CD4-positive, alpha-beta memory T cell (primary cell): ENCODE data around the gene ATP1B4. TPM values are rescaled to one million over a fixed set of nuclear protein-coding genes. Genes with fewer than 3 reads are reported as not detected.

Experiments
- CTCF ChIA-PET: fragments of 350-600 bp; sonication (Branson Sonifier 250); formaldehyde crosslinking; loops from one replicate; lab custom pipeline; 2021; ENCODE audit warnings: inconsistent platforms; ENCODE audit not compliant: partially characterized antibody; lab: Charles Lee
- POLR2A ChIA-PET: fragments of 350-600 bp; sonication (Branson Sonifier 250); formaldehyde crosslinking; loops from one replicate; lab custom pipeline; 2021; ENCODE audit not compliant: partially characterized antibody; lab: Charles Lee
- DNase-seq, 5 donors: peaks; one replicate each; pipeline versions ENCODE4 v3.0.0 to v3.0.0-alpha.2; 2020 to 2022; ENCODE audit warnings: mixed read lengths in 1 of 5
- H3K27ac ChIP-seq: one replicate; pipeline ENCODE4 v1.7.0; 2013; ENCODE audit warnings: low read depth, low read length
- H3K27me3 ChIP-seq: 2 replicates; pipeline ENCODE4 v1.7.0; 2013; ENCODE audit warnings: mild to moderate bottlenecking, low read length, moderate library complexity; ENCODE audit not compliant: insufficient read depth
- H3K36me3 ChIP-seq: 2 replicates; pipeline ENCODE4 v1.7.0; 2013; ENCODE audit warnings: mild to moderate bottlenecking, low read length, moderate library complexity; ENCODE audit not compliant: insufficient read depth
- H3K4me1 ChIP-seq: 2 replicates; pipeline ENCODE4 v1.7.0; 2013; ENCODE audit warnings: mild to moderate bottlenecking, low read length, moderate library complexity; ENCODE audit not compliant: insufficient read depth
- H3K4me3 ChIP-seq, 2 donors: one replicate each; pipeline ENCODE4 v1.7.0; 2013; ENCODE audit warnings: low read length in 2 of 2, mild to moderate bottlenecking in 1 of 2
- H3K9me3 ChIP-seq, 2 donors: one replicate each; pipeline ENCODE4 v1.7.0; 2013; ENCODE audit warnings: low read length in 2 of 2, control low read depth in 1 of 2; ENCODE audit not compliant: control insufficient read depth in 1 of 2
- H3K27ac Mint-ChIP-seq, 7 donors: one replicate each; pipeline ENCODE4 v1.8.0; 2020 to 2021; ENCODE audit warnings: mixed read lengths in 7 of 7, mild to moderate bottlenecking in 6 of 7, inconsistent platforms in 3 of 7, moderate library complexity in 3 of 7
- H3K27me3 Mint-ChIP-seq, 2 donors: one replicate each; pipeline ENCODE4 v1.8.0; 2020 to 2021; ENCODE audit warnings: mixed read lengths in 2 of 2
- H3K36me3 Mint-ChIP-seq, 2 donors: one replicate each; pipeline ENCODE4 v1.8.0; 2020 to 2021; ENCODE audit warnings: mixed read lengths in 2 of 2, inconsistent platforms in 1 of 2, mild to moderate bottlenecking in 1 of 2
- H3K4me1 Mint-ChIP-seq, 4 donors: one replicate each; pipeline ENCODE4 v1.8.0; 2020 to 2021; ENCODE audit warnings: mixed read lengths in 4 of 4, mild to moderate bottlenecking in 1 of 4
- H3K4me3 Mint-ChIP-seq, 8 donors: one replicate each; pipeline ENCODE4 v1.8.0; 2020 to 2021; ENCODE audit warnings: mixed read lengths in 8 of 8, mild to moderate bottlenecking in 7 of 8, moderate library complexity in 6 of 8, inconsistent platforms in 3 of 8
- H3K9me3 Mint-ChIP-seq, 8 donors: one replicate each; pipeline ENCODE4 v1.8.0; 2020 to 2021; ENCODE audit warnings: mixed read lengths in 8 of 8, mild to moderate bottlenecking in 5 of 8, inconsistent platforms in 3 of 8, moderate library complexity in 1 of 8
- intact Hi-C: fragments of 100-400 bp; cut with micrococcal nuclease; formaldehyde crosslinking; loops from one replicate; pipeline ENCODE4 v1.15.1; 2023
- polyA plus RNA-seq, 2 donors: library from polyadenylated mRNA; unstranded; fragments of 300-500 nt; fragmentation: Illumina TruSeq; gene quantifications; one replicate each; pipeline ENCODE4 v1.2.3, GENCODE V29; 2021
- total RNA-seq, 2 experiments: library from RNA; stranded (reverse); gene quantifications; one replicate each; pipeline ENCODE4 v1.2.3, GENCODE V29; 2021

ATP1B4 gene
- total and polyA plus RNA-seq, 4 experiments from 2014 or later, result not detected

DNA sequence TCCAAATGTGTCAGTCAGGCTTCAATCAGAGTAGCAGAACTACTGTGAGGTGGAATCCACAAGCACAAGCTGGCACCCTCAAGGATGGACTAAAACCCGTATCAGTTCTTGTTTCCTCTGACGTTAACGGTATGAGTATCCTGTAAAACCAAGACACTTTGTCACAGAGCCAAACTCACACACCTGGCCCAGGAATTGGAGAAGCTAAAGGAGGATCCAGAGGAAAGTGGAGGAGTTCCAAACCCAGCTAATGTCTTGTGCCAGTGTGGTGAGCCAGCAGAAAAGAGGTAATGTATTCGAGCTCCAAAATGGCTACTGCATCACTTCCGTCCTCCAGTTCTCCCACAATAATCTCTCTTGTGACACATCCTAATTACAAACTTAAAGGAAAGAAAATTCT is 44.7 kb downstream of the ATP1B4 start:
- peaks cover 0 to 2% of the 10 kb centered on the region in 2 donors for H3K27me3 Mint-ChIP-seq
- no peak overlapping the region for H3K27ac Mint-ChIP-seq
- DNase-seq, result no peak
- intact Hi-C loops, result no loop called here
- no peaks in the 10 kb centered on the region for H3K36me3 ChIP-seq
- ChIA-PET CTCF (no interaction called here), POLR2A (no interaction called here)
- H3K4me1 Mint-ChIP-seq, result no peaks in the 10 kb centered on the region
- no peaks in the 10 kb centered on the region for H3K27me3 ChIP-seq
- no peak overlapping the region for H3K4me3 Mint-ChIP-seq
- no peaks in the 10 kb centered on the region for H3K36me3 Mint-ChIP-seq
- no peak overlapping the region for H3K4me3 ChIP-seq
- peaks cover 0 to 14% (median 6%) of the 10 kb centered on the region in 8 donors for H3K9me3 Mint-ChIP-seq
- peaks cover 0 to 5% of the 10 kb centered on the region in 2 donors for H3K9me3 ChIP-seq
- no peak overlapping the region for H3K27ac ChIP-seq
- H3K4me1 ChIP-seq, result no peaks in the 10 kb centered on the region

DNA sequence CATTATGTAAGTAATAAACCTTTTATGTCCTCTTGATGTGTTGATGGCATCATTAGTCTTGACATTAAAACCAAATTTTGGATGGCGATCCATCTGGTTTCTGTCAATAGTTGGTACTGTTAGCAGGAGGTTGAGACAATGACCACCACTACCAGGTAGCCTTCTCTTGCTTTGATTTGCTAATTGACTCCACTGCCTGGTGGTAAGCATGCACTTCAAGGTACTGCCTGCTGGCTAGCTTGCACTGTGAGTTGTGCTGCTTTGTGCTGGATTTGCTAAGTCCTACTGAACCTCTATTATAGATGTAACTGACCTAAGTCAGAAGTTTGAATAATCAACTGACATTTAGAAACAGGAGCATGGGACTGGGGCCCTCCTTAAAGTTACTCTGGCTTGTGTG is 46.3 kb downstream of the ATP1B4 start:
- no peak for DNase-seq
- intact Hi-C loops, result no loop called here
- H3K4me1 ChIP-seq, result no peaks in the 10 kb centered on the region
- no peaks in the 10 kb centered on the region for H3K36me3 Mint-ChIP-seq
- H3K27me3 ChIP-seq, result no peaks in the 10 kb centered on the region
- no peak overlapping the region for H3K4me3 ChIP-seq
- H3K27ac Mint-ChIP-seq, result no peak overlapping the region
- H3K36me3 ChIP-seq, result no peaks in the 10 kb centered on the region
- H3K4me3 Mint-ChIP-seq, result peak overlapping the region in 1 of 8 donors; percentile 5
- H3K9me3 ChIP-seq, result peaks cover 0 to 5% of the 10 kb centered on the region in 2 donors
- no peaks in the 10 kb centered on the region for H3K4me1 Mint-ChIP-seq
- H3K9me3 Mint-ChIP-seq, result peaks cover 0 to 14% (median 6%) of the 10 kb centered on the region in 8 donors
- CTCF ChIA-PET, result no interaction called here
- POLR2A ChIA-PET, result no interaction called here
- peaks cover 0 to 2% of the 10 kb centered on the region in 2 donors for H3K27me3 Mint-ChIP-seq
- no peak overlapping the region for H3K27ac ChIP-seq

DNA sequence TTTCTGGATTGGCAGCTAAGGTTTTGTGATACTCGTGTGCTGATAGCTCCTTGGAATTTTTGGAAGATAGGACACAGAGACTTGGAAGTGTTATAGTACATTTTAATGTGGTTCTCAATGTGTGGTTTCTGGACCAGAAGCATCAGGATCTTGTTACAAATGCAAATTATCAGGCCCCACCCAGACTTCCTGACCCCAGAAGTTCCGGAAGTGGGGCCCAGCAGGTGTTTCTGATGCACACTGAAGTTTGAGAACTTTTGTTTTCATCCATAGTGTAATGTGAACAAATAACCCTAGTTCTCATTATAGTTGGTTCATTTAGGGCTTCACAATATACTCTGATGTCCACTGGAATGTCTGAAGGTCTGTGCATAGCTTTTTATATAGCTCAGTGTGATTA is 57.6 kb downstream of the ATP1B4 start:
- no peaks in the 10 kb centered on the region for H3K36me3 Mint-ChIP-seq
- DNase-seq, result peak; percentile 10 to 34 (median 20)
- no peaks in the 10 kb centered on the region for H3K9me3 ChIP-seq
- peak overlapping the region in 6 of 7 donors; percentile 63 to 90 (median 78) for H3K27ac Mint-ChIP-seq
- CTCF ChIA-PET, result no interaction called here
- H3K4me1 ChIP-seq, result peaks cover 28% of the 10 kb centered on the region
- intact Hi-C loops, result loop anchor here (1.0 kb wide), 1 partner anchor 39 kb away; no protein-coding TSS in a partner anchor
- H3K4me1 Mint-ChIP-seq, result peaks cover 5 to 28% (median 14%) of the 10 kb centered on the region in 4 donors
- H3K4me3 Mint-ChIP-seq, result peak overlapping the region in 7 of 8 donors; percentile 22 to 65 (median 40)
- no peaks in the 10 kb centered on the region for H3K27me3 ChIP-seq
- no peak overlapping the region for H3K4me3 ChIP-seq
- no peaks in the 10 kb centered on the region for H3K36me3 ChIP-seq
- H3K27ac ChIP-seq, result peak overlapping the region; percentile 19
- POLR2A ChIA-PET, result no interaction called here
- H3K9me3 Mint-ChIP-seq, result no peaks in the 10 kb centered on the region
- H3K27me3 Mint-ChIP-seq, result no peaks in the 10 kb centered on the region

DNA sequence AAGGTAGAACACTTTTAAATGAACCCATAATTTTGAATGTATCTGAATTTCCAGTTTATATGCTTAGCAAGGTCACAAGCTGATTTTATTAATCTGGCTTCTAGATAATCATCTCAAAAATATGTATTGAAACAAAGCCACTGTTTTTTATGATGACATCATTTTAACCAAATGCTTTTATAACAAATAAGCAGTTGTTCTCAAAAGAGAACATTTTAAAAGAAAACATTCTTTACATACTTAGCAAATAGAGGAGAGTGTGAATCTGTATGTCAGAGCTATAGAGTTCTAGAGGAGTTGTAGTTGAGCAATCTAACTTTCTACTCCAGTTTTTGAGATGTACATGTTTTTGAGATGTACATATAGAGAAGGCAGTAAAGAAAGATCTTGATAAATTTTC is 64.7 kb downstream of the ATP1B4 start:
- CTCF ChIA-PET, result interaction anchor here (0.6 to 1.1 kb wide), 3 partner anchors 14 to 213 kb away, joined by 3 read pairs; no protein-coding TSS in a partner anchor
- peaks cover 15% of the 10 kb centered on the region for H3K4me1 ChIP-seq
- Mint-ChIP-seq H3K9me3 (no peaks in the 10 kb centered on the region), H3K27ac (peak overlapping the region in 1 of 7 donors; percentile 40), H3K4me3 (no peak overlapping the region), H3K4me1 (peaks cover 7 to 23% (median 12%) of the 10 kb centered on the region in 4 donors), H3K36me3 (peaks cover 0 to 2% of the 10 kb centered on the region in 2 donors), H3K27me3 (no peaks in the 10 kb centered on the region)
- POLR2A ChIA-PET, result no interaction called here
- DNase-seq, result no peak
- no peaks in the 10 kb centered on the region for H3K27me3 ChIP-seq
- no peaks in the 10 kb centered on the region for H3K36me3 ChIP-seq
- intact Hi-C loops, result no loop called here
- H3K4me3 ChIP-seq, result no peak overlapping the region
- no peaks in the 10 kb centered on the region for H3K9me3 ChIP-seq
- H3K27ac ChIP-seq, result no peak overlapping the region

DNA sequence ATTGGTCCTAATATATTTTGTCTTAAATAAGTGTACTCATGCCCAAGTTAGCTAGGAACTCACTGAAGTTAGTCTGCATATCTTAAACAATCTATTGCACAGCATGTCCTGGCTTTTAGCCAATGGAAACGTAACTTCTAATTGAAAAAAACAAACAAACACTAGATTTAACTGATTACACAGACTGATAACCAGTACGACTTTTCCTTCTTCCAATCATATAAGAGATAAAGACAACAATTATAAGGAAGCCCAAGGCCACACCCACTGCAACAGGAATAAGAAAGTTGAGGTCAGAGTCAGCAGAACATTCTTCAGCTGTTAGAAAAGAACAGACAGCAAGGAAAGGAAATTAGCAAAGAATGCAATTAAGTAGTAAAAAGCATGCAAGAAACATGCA is 66.4 kb downstream of the ATP1B4 start:
- POLR2A ChIA-PET, result no interaction called here
- CTCF ChIA-PET, result no interaction called here
- peak overlapping the region in 4 of 8 donors; percentile 2 to 39 (median 8) for H3K4me3 Mint-ChIP-seq

DNA sequence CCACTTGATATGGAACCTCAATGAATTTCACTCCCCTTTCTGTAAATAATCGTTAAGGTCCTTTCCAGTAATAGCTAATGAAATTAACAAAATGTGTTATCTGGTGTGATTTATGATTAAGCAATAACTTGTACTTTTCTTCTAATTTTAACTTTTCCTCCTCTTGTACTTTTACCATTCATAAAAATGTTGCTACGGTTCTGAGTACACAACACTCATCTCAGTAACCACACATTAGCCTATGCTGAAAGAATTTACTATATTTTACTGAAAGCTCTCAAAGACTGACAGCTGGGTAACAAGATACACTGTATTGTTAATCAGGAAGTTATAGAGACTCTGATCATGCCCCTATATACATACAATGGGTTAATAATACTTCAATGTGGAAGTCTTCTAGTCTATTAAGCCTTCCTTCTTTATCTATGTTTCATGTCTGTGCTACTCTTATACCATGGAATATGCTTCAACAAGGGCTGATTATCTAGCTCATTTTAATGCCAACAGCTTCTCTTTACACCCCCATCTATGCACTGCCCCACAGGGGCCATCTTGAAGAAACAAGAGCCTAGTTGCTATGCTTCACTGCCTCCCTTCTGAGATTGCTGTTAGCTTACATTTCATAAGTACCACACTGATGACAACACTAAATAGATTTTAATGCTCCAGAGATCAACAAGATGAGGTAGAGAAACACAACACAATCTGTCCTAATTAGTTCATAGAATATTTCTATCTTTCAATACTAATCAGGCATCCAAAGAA is 68.1 kb downstream of the ATP1B4 start:
- intact Hi-C loops, result no loop called here
- Mint-ChIP-seq H3K4me3 (no peak overlapping the region), H3K4me1 (peaks cover 6 to 23% (median 10%) of the 10 kb centered on the region in 4 donors), H3K9me3 (peaks cover 0 to 2% (median 0%) of the 10 kb centered on the region in 8 donors), H3K27me3 (no peaks in the 10 kb centered on the region), H3K27ac (peak overlapping the region in 2 of 7 donors; percentile 12 to 59), H3K36me3 (peaks cover 0 to 15% of the 10 kb centered on the region in 2 donors)
- no peaks in the 10 kb centered on the region for H3K36me3 ChIP-seq
- CTCF ChIA-PET, result interaction anchor here (0.8 kb wide), 1 partner anchor 23 kb away, joined by 3 read pairs; no protein-coding TSS in a partner anchor
- no peaks in the 10 kb centered on the region for H3K9me3 ChIP-seq
- POLR2A ChIA-PET, result no interaction called here
- H3K4me3 ChIP-seq, result no peak overlapping the region
- no peaks in the 10 kb centered on the region for H3K27me3 ChIP-seq
- no peak for DNase-seq
- no peak overlapping the region for H3K27ac ChIP-seq
- H3K4me1 ChIP-seq, result peaks cover 15% of the 10 kb centered on the region

More for the DNA sequence above, 66.4 kb downstream of the ATP1B4 start:
- H3K36me3 Mint-ChIP-seq, result peaks cover 0 to 14% of the 10 kb centered on the region in 2 donors
- Histone ChIP-seq H3K9me3 (no peaks in the 10 kb centered on the region), H3K4me1 (peaks cover 15% of the 10 kb centered on the region), H3K27ac (no peak overlapping the region), H3K27me3 (no peaks in the 10 kb centered on the region), H3K4me3 (no peak overlapping the region), H3K36me3 (no peaks in the 10 kb centered on the region)
- H3K27me3 Mint-ChIP-seq, result no peaks in the 10 kb centered on the region
- peaks cover 0 to 2% (median 0%) of the 10 kb centered on the region in 8 donors for H3K9me3 Mint-ChIP-seq
- peak in 2 of 5 donors; percentile 6 to 10 for DNase-seq
- H3K27ac Mint-ChIP-seq, result peak overlapping the region in 4 of 7 donors; percentile 3 to 38 (median 18)
- intact Hi-C loops, result no loop called here
- H3K4me1 Mint-ChIP-seq, result peaks cover 6 to 23% (median 11%) of the 10 kb centered on the region in 4 donors
